ENCODE data around the gene CD2.

CD2 gene

DNA sequence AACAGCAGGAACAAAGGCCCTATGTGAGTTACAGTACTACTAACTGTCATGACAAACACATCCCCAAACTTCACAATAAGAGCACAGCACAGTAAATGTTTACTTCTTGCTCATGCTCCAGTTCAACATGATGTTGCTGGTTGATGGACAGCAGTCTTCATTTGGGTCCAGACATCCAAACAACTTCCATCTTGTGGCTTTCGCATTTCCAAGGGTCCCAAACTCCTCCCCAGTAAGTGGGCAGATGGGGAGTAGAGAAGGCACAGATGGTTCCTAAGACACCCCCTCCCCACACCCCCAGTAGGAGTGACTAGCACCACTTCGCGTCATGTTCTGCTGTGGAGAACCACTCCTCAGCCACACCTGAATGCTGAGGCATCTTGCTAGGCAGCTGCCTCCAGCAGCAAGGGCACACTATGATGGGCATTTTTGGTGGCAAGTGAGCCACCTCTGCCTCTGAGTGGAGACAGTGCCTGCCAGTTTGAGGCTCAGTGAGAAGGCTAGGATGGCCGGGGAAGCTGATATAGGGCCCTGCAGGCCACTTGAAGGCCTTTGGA, 32.7 kb upstream of the CD2 start:
- TF ChIP-seq POLR2A (IDR thresholded peaks at IDR 0.05; ENCODE audit: low read length) (no peak), GATA1 (IDR thresholded peaks at IDR 0.05; ENCODE audit: low read depth, low read length) (no peak)
- no peak for DNase-seq

DNA sequence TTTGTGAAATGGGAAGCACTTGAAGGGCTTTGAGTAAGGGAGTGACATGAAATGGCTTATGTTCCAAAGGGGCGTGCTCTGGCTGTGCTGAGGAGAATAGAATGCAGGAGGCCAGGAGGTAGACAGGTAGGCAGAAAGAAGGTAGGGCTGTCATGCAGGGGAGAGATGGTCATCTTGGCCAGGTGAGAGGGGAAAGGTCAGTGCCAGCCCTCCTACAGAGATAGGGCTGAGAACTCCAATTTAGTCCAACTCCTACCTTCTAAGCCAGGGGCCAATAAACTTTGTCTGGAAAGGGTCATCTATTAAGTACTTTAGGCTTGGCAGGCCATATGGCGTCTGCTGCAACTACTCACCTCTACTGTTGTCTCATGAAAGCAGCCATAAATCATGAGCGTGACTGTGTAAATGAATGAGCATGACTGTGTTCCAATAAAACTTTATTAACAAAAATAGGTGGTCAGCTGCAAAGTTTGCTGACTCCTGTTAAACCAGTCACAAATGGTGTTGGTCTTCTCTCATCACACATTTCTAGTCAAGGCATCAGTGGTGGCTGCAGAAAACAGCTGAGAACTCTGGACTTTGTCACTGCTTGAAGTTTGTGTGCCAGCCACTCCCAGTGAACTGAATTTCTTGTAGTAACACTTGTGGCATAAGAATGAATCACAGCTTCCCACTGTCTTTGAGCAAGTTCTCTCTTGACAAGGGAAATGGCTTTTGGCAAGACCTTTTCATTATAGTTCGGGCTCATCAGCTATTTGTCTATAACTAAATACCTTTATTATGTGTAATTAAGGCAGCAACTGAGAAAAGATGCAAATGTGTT, 32.0 kb upstream of the CD2 start:
- no peak for TF ChIP-seq POLR2A (IDR thresholded peaks at IDR 0.05; ENCODE audit: low read length)
- no peak for TF ChIP-seq GATA1 (IDR thresholded peaks at IDR 0.05; ENCODE audit: low read depth, low read length)
- no peak for DNase-seq

DNA sequence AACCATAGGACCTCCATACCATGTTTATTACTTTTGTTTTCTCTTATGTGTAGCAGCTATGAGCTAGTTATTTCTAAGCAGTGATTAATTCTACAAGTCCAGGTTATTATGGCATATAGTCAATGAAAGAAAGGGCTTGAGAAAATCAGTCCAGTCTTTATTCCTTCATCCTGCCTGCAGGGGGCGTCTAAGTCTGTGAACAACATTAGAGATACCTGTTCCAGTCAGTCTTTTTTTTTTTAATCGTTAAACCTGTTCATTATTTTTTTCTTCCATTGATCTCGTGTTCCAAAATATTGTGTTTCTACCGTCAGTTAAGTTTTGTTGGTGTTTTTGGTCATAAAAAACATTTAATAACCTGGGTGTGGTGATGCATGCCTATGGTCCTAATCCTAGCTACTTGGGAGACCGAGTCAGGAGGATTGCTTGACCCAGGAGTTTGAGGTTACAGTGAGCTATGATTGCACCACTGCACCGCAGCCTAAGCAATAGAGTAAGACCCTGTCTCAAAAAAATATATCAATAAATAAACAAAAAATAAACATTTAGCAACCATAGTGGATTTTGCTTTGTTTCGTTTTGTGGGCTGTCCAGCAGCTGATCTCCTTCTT, 29.4 kb upstream of the CD2 start:
- TF ChIP-seq POLR2A (IDR thresholded peaks at IDR 0.05; ENCODE audit: low read length) (no peak), GATA1 (IDR thresholded peaks at IDR 0.05; ENCODE audit: low read depth, low read length) (no peak)
- DNase-seq, result peak; percentile 70 to 80

DNA sequence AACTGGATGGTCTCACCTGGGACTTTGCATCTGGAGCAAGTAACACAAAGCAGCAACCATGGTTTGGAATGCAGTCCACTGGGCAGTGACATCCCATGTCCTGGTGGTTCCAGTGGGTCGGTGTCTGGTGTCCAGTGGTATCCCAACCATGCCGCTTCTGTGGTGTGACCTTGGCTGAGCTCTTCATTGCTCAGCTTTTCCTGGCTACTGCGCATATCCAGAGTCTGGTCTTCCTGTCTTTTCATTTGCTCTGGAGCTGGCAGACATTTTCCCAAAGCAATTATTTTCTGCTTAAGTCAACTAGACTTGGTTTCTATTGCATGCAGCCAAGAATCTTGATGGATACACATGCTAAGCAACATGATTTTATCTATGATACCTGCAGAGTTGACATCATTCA, 28.4 kb upstream of the CD2 start:
- no peak for TF ChIP-seq POLR2A (IDR thresholded peaks at IDR 0.05; ENCODE audit: low read length)
- TF ChIP-seq GATA1 (IDR thresholded peaks at IDR 0.05; ENCODE audit: low read depth, low read length), result no peak
- DNase-seq, result no peak

DNA sequence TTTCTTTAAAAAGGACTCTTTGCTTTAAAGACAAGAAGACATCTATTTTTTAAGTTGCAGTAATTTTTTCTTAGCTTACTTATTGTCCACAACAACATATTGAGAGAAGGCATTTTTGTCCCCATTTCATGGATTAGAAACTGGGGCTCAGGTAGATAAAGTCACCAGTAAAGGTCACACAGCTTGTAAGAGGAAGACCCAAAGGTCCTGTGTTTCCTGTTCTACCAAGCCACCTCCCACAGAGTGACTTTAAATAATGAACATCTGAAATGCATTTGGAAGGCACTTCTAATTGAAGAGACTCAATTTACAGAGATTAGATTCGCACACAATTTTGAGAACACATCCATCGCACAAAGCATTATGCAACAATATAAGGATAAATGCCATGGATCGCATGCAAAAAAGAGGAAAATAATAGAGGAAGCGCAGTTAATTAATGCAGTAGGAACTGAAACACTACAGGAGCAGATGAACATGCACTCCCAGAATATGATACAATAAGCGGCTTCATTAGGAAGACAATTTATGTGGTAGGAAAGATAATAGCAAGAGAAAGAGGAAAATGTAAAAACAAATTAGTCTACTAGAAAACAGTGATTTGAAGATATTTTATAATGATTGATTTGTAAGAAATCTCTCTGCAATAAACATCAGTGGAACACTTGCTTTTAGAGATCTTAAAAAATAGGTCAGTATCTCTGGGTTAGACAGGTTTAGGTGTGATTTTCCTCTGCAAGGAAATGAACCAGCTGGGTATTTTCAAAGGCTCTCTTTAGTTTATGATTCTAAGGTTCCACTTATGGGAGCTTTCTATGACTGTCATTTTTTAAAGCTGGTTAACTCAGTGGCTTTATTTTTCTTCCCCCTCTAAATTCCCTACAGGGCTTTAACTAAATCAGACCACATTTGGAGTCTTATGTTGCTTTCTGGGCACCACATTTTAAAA, 27.1 kb upstream of the CD2 start:
- no peak for DNase-seq
- TF ChIP-seq POLR2A (IDR thresholded peaks at IDR 0.05; ENCODE audit: low read length) (no peak), GATA1 (IDR thresholded peaks at IDR 0.05; ENCODE audit: low read depth, low read length) (no peak)

DNA sequence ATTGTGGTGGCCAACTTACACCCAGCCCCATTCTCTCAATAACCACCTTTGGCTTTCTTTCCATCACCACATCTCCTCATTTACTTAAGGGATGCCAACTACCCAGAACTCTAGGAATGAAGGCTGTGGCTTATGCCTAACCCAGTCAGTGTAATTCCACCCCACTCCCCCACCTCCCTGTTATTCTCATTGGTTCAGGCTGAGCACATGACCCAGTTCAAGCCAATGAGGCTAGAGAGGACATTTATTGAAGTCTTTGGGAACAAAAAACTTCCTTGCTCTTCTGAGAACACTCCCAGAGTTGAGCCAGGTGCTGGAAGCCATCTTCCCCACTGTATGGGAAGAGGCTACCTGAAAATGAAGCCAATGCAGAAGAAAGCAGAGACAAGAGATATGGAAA, 22.8 kb upstream of the CD2 start:
- no peak for DNase-seq
- TF ChIP-seq POLR2A (IDR thresholded peaks at IDR 0.05; ENCODE audit: low read length) (no peak), GATA1 (IDR thresholded peaks at IDR 0.05; ENCODE audit: low read depth, low read length) (no peak)

DNA sequence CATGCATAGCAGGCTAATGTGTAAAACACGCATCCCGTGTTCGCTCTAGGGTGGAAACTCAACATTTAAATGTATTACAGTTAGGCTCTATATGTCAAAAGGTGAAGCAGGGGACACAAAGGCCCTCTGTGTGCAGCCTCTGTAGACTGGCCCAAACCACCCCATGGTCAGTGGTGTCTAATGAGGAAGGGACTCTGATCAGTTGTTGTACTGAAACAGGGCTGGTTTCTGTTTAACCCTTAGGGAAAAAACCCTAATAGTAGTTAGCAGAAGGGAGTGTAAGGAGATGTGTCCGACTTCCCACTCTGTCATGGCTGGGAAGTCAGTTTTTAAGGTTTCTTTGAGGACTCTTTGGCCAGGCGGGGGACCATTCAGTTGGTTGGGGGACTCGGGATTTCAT, 21.5 kb upstream of the CD2 start:
- TF ChIP-seq POLR2A (IDR thresholded peaks at IDR 0.05; ENCODE audit: low read length), result no peak
- TF ChIP-seq GATA1 (IDR thresholded peaks at IDR 0.05; ENCODE audit: low read depth, low read length), result no peak
- no peak for DNase-seq

DNA sequence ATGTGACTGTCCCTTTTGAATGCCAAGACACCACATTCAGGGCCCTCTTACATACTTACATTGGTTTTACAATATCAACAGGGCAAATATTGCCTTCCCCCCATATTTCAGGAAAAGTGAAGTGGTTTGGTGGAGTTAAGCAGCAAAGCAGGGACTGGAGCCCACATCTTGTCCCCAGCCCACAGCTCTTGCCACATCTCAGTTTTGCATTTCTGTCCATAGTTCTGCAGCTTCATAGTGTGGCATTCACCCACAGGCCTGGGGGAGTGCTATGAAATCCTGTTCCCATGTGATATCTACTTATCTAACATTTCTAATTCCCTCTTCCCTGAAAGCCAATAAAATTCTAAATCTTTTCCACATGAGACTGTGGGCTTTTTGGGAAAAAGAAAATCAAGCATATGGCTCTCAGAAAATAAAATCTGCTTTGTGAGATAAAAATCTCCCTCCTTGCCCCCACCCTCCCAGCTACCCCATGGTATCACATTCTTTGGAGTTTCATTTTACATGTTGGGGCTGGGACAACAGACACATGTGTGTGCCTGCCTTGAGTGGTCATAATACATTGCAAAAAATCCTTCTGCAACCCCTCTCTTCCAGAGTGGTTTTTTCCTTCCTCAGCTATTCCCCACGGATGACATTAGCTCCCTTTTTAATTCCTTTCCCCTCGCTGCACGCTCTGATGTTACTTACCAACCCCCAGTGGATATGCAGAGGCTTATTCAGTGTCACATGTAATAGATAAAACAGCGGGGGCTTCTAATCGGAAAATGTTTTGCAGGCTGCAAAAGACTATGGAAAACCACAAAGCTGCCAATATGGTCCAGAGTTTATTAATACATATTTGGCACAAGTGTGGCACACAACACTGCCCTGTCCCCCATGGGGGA, 20.5 kb upstream of the CD2 start:
- DNase-seq, result no peak
- TF ChIP-seq POLR2A (IDR thresholded peaks at IDR 0.05; ENCODE audit: low read length) (no peak), GATA1 (IDR thresholded peaks at IDR 0.05; ENCODE audit: low read depth, low read length) (no peak)

DNA sequence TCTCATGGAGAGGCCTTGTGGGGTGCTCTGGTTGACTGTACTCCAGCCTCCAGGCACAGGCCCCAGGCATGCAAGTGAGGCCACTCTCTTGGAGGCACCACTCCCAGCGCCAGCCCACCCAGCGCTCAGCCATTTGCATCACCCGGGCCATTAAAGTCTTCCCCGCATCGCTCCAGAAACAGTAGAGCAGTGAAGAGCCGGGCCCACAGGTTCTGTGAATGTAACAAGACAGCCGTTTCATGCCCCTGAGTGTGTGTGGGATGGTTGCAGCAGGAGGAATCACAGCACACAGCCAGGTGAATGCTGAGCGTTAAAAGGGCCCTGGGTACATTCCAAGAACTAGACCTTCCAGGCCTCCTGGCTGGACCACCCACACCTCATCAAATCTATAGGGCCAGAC, 19.0 kb upstream of the CD2 start:
- no peak for TF ChIP-seq GATA1 (IDR thresholded peaks at IDR 0.05; ENCODE audit: low read depth, low read length)
- TF ChIP-seq POLR2A (IDR thresholded peaks at IDR 0.05; ENCODE audit: low read length), result no peak

DNA sequence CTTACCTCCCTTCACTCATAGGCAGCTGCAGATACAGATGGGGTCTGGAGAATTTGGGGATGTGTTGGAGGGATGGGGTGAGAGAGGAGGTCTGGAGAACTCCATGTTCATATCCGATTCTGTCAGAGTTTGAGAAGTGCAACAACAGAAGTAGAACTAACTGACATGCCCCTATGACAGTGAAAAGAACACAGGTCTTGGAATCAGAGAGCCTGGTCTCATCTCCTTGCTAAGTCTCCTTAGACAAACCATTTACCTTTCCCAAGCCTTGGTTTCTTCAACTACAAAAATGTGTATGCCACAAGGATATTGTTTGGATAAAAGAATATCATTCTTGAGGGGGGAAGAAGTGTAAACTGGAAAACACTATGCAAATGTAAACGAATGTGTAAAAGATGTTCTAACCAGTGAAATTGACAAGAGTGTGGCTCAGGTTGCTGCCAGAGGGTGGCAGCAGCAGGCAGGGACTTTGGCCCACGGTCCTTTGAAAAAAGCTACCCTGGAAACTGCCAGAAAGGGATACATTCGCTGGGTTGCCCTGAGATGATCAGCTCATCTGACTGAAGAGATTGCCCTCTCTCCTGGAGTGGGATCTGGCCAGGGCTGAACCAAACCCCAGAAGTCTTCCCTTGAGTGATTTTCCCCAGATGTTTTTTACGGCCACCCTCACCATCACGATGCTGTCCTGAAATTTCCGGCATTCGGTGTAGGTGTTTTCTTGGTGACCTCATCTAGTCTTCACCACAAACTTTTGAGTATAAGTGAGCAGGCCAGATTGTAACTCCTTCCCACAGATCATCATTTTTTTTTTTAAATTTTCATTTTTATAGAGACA, 17.0 kb upstream of the CD2 start:
- no peak for TF ChIP-seq GATA1 (IDR thresholded peaks at IDR 0.05; ENCODE audit: low read depth, low read length)
- TF ChIP-seq POLR2A (IDR thresholded peaks at IDR 0.05; ENCODE audit: low read length), result no peak
- peak; percentile 47 to 61 for DNase-seq

More for the DNA sequence above, 19.0 kb upstream of the CD2 start:
- DNase-seq, result no peak

DNA sequence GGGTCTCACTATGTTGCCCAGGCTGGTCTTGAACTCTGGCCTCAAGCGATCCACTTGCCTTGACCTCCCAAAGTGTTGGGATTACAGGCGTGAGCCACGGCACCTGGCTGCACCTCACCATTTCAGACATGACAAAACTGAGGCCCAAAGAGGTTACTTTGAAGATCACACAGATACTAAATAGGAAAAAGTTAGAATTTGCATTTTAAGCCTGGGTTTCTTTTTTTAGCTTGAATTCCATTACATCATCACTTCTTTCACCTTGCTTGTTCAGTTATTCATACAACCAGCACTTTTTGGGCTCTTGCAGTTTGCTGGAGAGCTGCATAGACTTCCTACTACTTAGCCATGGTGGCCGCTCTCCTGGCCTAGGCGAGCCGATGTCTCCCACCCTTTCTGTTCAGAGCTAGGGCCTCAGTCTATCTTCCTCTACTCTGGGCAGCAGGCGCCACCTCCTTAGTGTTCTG, 16.3 kb upstream of the CD2 start:
- no peak for TF ChIP-seq POLR2A (IDR thresholded peaks at IDR 0.05; ENCODE audit: low read length)
- no peak for TF ChIP-seq GATA1 (IDR thresholded peaks at IDR 0.05; ENCODE audit: low read depth, low read length)
- DNase-seq, result no peak

All from erythroblast (primary cell).